ENCODE results near the gene PRRT3. TPM values are rescaled to one million over a fixed set of nuclear protein-coding genes. Genes with fewer than 3 reads are reported as not detected.

PRRT3 gene
- total and polyA plus RNA-seq, 11 donors: 0.39 to 2.3 (median 0.70) TPM

- no peaks in the 10 kb centered on the region for H3K9me3 ChIP-seq
- H3K27ac ChIP-seq: peak overlapping the region in 11 of 12 donors; percentile 71 to 88 (median 84)
- H3K27me3 ChIP-seq: no peaks in the 10 kb centered on the region
- H3K4me1 ChIP-seq: peaks cover 2 to 33% (median 24%) of the 10 kb centered on the region in 12 donors
- H3K4me3 ChIP-seq: peak overlapping the region; percentile 60 to 100 (median 96)
- intact Hi-C loops (cut with DNase I): loop anchor here in 3 of 10 donors (2.0 to 5.0 kb wide), 2 partner anchors 41 kb away; partner anchors contain the start of gene FANCD2 (in 3 of the 3)
- peaks cover 0 to 30% (median 12%) of the 10 kb centered on the region in 9 donors for H3K36me3 ChIP-seq
- 0 to 2% (median 0%) methylated on average over 14 to 17 of the region's 17 CpGs for WGBS, 4 donors
- TF ChIP-seq CTCF (IDR thresholded peaks at IDR 0.05): no peak
- no peak for TF ChIP-seq POLR2A (IDR thresholded peaks at IDR 0.05)
- ATAC-seq (peak; percentile 38 to 69 (median 54)), DNase-seq (no peak)
Observed at GRCh38 chr3:9986230-9986725, 34.1 kb upstream of the PRRT3 start.

GRCh38 chr3:9980251-9980650 lies 28.0 kb upstream of the PRRT3 start:
- 84 to 97% (median 93%) methylated on average over 2 of the region's 2 CpGs for WGBS, 4 donors
- no peak overlapping the region for H3K4me3 ChIP-seq
- H3K27me3 ChIP-seq: no peaks in the 10 kb centered on the region
- H3K36me3 ChIP-seq: peaks cover 0 to 78% (median 46%) of the 10 kb centered on the region in 9 donors
- no peak overlapping the region for H3K27ac ChIP-seq
- no peak for DNase-seq
- H3K9me3 ChIP-seq: no peaks in the 10 kb centered on the region
- no peak for TF ChIP-seq CTCF (IDR thresholded peaks at IDR 0.05)
- TF ChIP-seq POLR2A (IDR thresholded peaks at IDR 0.05): no peak
- intact Hi-C loops (cut with DNase I): no loop called here
- ATAC-seq: no peak
- H3K4me1 ChIP-seq: peaks cover 0 to 40% (median 23%) of the 10 kb centered on the region in 12 donors

- Histone ChIP-seq H3K27ac (peak overlapping the region in 3 of 12 donors; percentile 12 to 85 (median 14)), H3K4me1 (peaks cover 0 to 34% (median 17%) of the 10 kb centered on the region in 12 donors), H3K9me3 (no peaks in the 10 kb centered on the region), H3K36me3 (peaks cover 0 to 83% (median 52%) of the 10 kb centered on the region in 9 donors), H3K4me3 (no peak overlapping the region), H3K27me3 (no peaks in the 10 kb centered on the region)
- intact Hi-C loops (cut with DNase I): no loop called here
- DNase-seq: no peak
- no peak for ATAC-seq
- TF ChIP-seq POLR2A (IDR thresholded peaks at IDR 0.05) (no peak), CTCF (IDR thresholded peaks at IDR 0.05) (no peak)
- WGBS, 4 donors: 82 to 90% (median 84%) methylated on average over 8 of the region's 8 CpGs
Observed at GRCh38 chr3:9978710-9979305, 26.6 kb upstream of the PRRT3 start.
